Stomach (tissue), 4 donors: ENCODE data around the gene CCIN.

Source experiments
- EP300 ChIP-seq: sonication (generic); formaldehyde crosslinking; IDR thresholded peaks from one replicate; pipeline ENCODE4 v1.6.1; 2017; ENCODE audit warnings: antibody characterized with exemption
- POLR2A ChIP-seq, 4 donors: fragments of 450-650 bp; IDR thresholded peaks; one replicate each; pipeline ENCODE4 v1.6.1; 2016; ENCODE audit warnings: antibody characterized with exemption in 4 of 4, control low read depth in 2 of 4, mild to moderate bottlenecking in 1 of 4, moderate library complexity in 1 of 4
- POLR2AphosphoS5 ChIP-seq, 3 donors: sonication (generic); formaldehyde crosslinking; IDR thresholded peaks; one replicate each; pipeline ENCODE4 v1.6.1; 2016; ENCODE audit warnings: antibody characterized with exemption in 3 of 3
- TF ChIP-seq, protein P1 (sequence below), 7 experiments: fragments of 450-650 bp in 4 of 7; fragments of 200-600 bp in 3 of 7; sonication (generic) in 3 of 7; IDR thresholded peaks; one replicate each; pipeline ENCODE4 v1.5.1; 2016 to 2019; ENCODE audit warnings: antibody characterized with exemption in 7 of 7, control low read depth in 2 of 7, mild to moderate bottlenecking in 1 of 7

DNA sequence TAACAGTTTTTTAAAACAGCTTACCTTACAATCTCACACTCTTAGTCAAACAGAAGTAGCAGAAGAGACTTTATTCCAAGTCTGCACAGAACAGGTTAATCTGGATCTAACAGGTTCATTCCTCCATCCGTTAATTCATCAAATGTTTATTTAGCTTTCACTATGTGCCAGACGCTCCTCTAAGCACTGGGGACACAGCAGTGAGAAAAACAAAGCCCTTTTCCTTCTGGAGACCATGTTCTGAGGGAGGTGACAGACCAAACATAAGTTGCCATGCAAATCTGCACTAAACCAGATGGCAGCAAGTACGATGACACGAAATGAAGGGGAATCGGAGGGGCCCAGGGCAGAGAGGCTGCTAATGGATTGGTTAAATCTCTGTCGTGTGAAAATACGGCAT, 49.7 kb upstream of the CCIN start:
- TF ChIP-seq, protein P1, sequence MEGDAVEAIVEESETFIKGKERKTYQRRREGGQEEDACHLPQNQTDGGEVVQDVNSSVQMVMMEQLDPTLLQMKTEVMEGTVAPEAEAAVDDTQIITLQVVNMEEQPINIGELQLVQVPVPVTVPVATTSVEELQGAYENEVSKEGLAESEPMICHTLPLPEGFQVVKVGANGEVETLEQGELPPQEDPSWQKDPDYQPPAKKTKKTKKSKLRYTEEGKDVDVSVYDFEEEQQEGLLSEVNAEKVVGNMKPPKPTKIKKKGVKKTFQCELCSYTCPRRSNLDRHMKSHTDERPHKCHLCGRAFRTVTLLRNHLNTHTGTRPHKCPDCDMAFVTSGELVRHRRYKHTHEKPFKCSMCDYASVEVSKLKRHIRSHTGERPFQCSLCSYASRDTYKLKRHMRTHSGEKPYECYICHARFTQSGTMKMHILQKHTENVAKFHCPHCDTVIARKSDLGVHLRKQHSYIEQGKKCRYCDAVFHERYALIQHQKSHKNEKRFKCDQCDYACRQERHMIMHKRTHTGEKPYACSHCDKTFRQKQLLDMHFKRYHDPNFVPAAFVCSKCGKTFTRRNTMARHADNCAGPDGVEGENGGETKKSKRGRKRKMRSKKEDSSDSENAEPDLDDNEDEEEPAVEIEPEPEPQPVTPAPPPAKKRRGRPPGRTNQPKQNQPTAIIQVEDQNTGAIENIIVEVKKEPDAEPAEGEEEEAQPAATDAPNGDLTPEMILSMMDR (IDR thresholded peaks at IDR 0.05) = no peak
- TF ChIP-seq POLR2AphosphoS5 (IDR thresholded peaks at IDR 0.05) (no peak), EP300 (no peak), POLR2A (IDR thresholded peaks at IDR 0.05) (no peak)
